ENCODE results near the gene TRIM54. TPM values are rescaled to one million over a fixed set of nuclear protein-coding genes. Genes with fewer than 3 reads are reported as not detected.

Gene TRIM54
- total and polyA plus RNA-seq, 4 donors, result 0.03 TPM; not detected in 3

GRCh38 chr2:27278010-27278409 lies 4.2 kb upstream of the TRIM54 start:
- no peak for TF ChIP-seq HNF4A (conservative IDR thresholded peaks at IDR 0.05)
- no peak for TF ChIP-seq NR2F2 (IDR thresholded peaks at IDR 0.05)
- no peak for TF ChIP-seq ATF3 (IDR thresholded peaks at IDR 0.05)
- no peak for TF ChIP-seq YY1 (IDR thresholded peaks at IDR 0.05)
- Histone ChIP-seq H3K4me1 (ENCODE audit: control insufficient read depth in 4 of 4, insufficient read depth in 4 of 4, low read length in 3 of 4) (peaks cover 0 to 3% (median 0%) of the 10 kb centered on the region in 4 donors), H3K4me3 (ENCODE audit: low read depth in 1 of 3, low read length in 3 of 3) (no peak overlapping the region), H3K36me3 (ENCODE audit: control insufficient read depth in 4 of 4, insufficient read depth in 3 of 4, low read depth in 1 of 4, low read length in 3 of 4) (no peaks in the 10 kb centered on the region), H3K9ac (ENCODE audit: low read depth in 1 of 2, low read length in 2 of 2) (no peak overlapping the region), H3K27me3 (ENCODE audit: control insufficient read depth in 4 of 4, insufficient read depth in 4 of 4, low read length in 3 of 4) (peaks cover 0 to 3% (median 0%) of the 10 kb centered on the region in 4 donors), H3K9me3 (ENCODE audit: control insufficient read depth in 4 of 4, low read length in 3 of 4) (no peaks in the 10 kb centered on the region), H3K27ac (ENCODE audit: low read depth in 1 of 2, low read length in 2 of 2) (no peak overlapping the region)
- WGBS, result 85% methylated on average over 1 of the region's 1 CpG
- no peak for DNase-seq (ENCODE audit: low spot score)

DNA sequence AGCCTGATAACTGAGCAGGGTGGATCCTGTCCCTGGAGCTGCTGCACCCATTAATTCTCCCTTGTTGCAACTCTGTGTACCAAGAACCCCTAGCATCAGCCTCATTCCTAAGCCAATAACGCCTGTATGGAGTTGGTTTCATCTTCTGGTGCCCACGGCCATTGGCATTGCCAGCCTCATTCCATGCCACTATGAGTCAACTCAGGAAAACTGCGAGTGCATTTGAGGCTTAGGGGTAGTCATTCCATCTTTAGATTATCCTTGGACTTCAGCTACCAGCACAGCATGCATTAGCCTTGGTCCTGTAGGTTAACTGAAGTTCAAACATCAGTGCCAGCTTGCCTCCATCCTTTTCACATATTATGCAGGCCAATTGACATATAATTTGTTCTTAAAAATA lies 1.4 kb upstream of the TRIM54 start:
- TF ChIP-seq RAD21 (IDR thresholded peaks at IDR 0.05) (no peak), RXRA (IDR thresholded peaks at IDR 0.05) (no peak), FOXA1 (IDR thresholded peaks at IDR 0.05) (no peak), ATF3 (IDR thresholded peaks at IDR 0.05) (no peak), FOXA2 (IDR thresholded peaks at IDR 0.05) (no peak), EGR1 (IDR thresholded peaks at IDR 0.05; ENCODE audit: low read depth in 2 of 2) (no peak), HNF4G (IDR thresholded peaks at IDR 0.05) (no peak), CTCF (IDR thresholded peaks at IDR 0.05; ENCODE audit: low read depth, low read length, missing input control) (no peak), REST (IDR thresholded peaks at IDR 0.05) (no peak)
- TF ChIP-seq, protein P1, sequence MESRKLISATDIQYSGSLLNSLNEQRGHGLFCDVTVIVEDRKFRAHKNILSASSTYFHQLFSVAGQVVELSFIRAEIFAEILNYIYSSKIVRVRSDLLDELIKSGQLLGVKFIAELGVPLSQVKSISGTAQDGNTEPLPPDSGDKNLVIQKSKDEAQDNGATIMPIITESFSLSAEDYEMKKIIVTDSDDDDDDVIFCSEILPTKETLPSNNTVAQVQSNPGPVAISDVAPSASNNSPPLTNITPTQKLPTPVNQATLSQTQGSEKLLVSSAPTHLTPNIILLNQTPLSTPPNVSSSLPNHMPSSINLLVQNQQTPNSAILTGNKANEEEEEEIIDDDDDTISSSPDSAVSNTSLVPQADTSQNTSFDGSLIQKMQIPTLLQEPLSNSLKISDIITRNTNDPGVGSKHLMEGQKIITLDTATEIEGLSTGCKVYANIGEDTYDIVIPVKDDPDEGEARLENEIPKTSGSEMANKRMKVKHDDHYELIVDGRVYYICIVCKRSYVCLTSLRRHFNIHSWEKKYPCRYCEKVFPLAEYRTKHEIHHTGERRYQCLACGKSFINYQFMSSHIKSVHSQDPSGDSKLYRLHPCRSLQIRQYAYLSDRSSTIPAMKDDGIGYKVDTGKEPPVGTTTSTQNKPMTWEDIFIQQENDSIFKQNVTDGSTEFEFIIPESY (IDR thresholded peaks at IDR 0.05), result no peak
- no peaks in the 10 kb centered on the region for H3K9me3 ChIP-seq (ENCODE audit: control insufficient read depth in 4 of 4, low read length in 3 of 4)
- 83% methylated on average over 3 of the region's 3 CpGs for WGBS
- no peak for DNase-seq (ENCODE audit: low spot score)
- H3K4me1 ChIP-seq (ENCODE audit: control insufficient read depth in 4 of 4, insufficient read depth in 4 of 4, low read length in 3 of 4), result peaks cover 0 to 3% (median 0%) of the 10 kb centered on the region in 4 donors
- H3K27me3 ChIP-seq (ENCODE audit: control insufficient read depth in 4 of 4, insufficient read depth in 4 of 4, low read length in 3 of 4), result peaks cover 0 to 4% (median 0%) of the 10 kb centered on the region in 4 donors
- H3K36me3 ChIP-seq (ENCODE audit: control insufficient read depth in 4 of 4, insufficient read depth in 3 of 4, low read depth in 1 of 4, low read length in 3 of 4), result no peaks in the 10 kb centered on the region
- no peak overlapping the region for H3K27ac ChIP-seq (ENCODE audit: low read depth in 1 of 2, low read length in 2 of 2)
- H3K4me3 ChIP-seq (ENCODE audit: low read depth in 1 of 3, low read length in 3 of 3), result no peak overlapping the region
- H3K9ac ChIP-seq (ENCODE audit: low read depth in 1 of 2, low read length in 2 of 2), result no peak overlapping the region
